HG03097 (cell line): Measurements from ENCODE around the gene ZNF516.

Source experiments
- ATAC-seq: cut with Tn5 transposase; IDR thresholded peaks from one replicate; pipeline ENCODE4 v1.9.1; 2021; ENCODE audit not compliant: unreplicated experiment, low FRiP score

The ZNF516 gene

GRCh38 chr18:76402026-76402990 lies 92.7 kb downstream of the ZNF516 start:
- ATAC-seq = no peak

GRCh38 chr18:76401498-76401897 lies 93.5 kb downstream of the ZNF516 start:
- ATAC-seq = no peak

- ATAC-seq = no peak
Observed at GRCh38 chr18:76399613-76400391, 95.2 kb downstream of the ZNF516 start.

- ATAC-seq = peak; percentile 86
Observed at GRCh38 chr18:76398896-76399612, 96.0 kb downstream of the ZNF516 start.

- no peak for ATAC-seq
Observed at GRCh38 chr18:76398295-76398694, 96.7 kb downstream of the ZNF516 start.

GRCh38 chr18:76397631-76398030 lies 97.4 kb downstream of the ZNF516 start:
- no peak for ATAC-seq

- ATAC-seq = no peak
Observed at GRCh38 chr18:76396792-76397191, 98.2 kb downstream of the ZNF516 start.

- ATAC-seq = no peak
Observed at GRCh38 chr18:76395609-76396008, 99.4 kb downstream of the ZNF516 start.

- ATAC-seq = no peak
Observed at GRCh38 chr18:76394780-76395476, 100.1 kb downstream of the ZNF516 start.

GRCh38 chr18:76392349-76392748 lies 102.7 kb downstream of the ZNF516 start:
- ATAC-seq = no peak

- ATAC-seq = no peak
Observed at GRCh38 chr18:76391746-76392145, 103.3 kb downstream of the ZNF516 start.

- no peak for ATAC-seq
Observed at GRCh38 chr18:76391038-76391437, 104.0 kb downstream of the ZNF516 start.

GRCh38 chr18:76390452-76391035 lies 104.5 kb downstream of the ZNF516 start:
- no peak for ATAC-seq

GRCh38 chr18:76389716-76390115 lies 105.3 kb downstream of the ZNF516 start:
- no peak for ATAC-seq

GRCh38 chr18:76388891-76389423 lies 106.1 kb downstream of the ZNF516 start:
- no peak for ATAC-seq

GRCh38 chr18:76388261-76388660 lies 106.8 kb downstream of the ZNF516 start:
- no peak for ATAC-seq

GRCh38 chr18:76387608-76388007 lies 107.4 kb downstream of the ZNF516 start:
- no peak for ATAC-seq

GRCh38 chr18:76386886-76387285 lies 108.2 kb downstream of the ZNF516 start:
- no peak for ATAC-seq

- no peak for ATAC-seq
Observed at GRCh38 chr18:76386071-76386470, 109.0 kb downstream of the ZNF516 start.

GRCh38 chr18:76385681-76385975 lies 109.4 kb downstream of the ZNF516 start:
- no peak for ATAC-seq
